PFSK-1 (cell line): ENCODE results near the gene RIN3.

ENCODE experiments used
- FOXP2 ChIP-seq: optimal IDR thresholded peaks from 2 replicates; pipeline ENCODE3; 2011; ENCODE audit warnings: borderline replicate concordance, control low read depth, inconsistent platforms; ENCODE audit not compliant: insufficient read depth; ENCODE audit errors: extremely low read length, extremely low read depth
- POLR2AphosphoS5 ChIP-seq: IDR thresholded peaks from 2 replicates; pipeline ENCODE4 v1.6.1; 2012; ENCODE audit warnings: low read depth, mild to moderate bottlenecking, control low read depth, low read length, moderate library complexity
- REST ChIP-seq, 2 experiments: IDR thresholded peaks; 2 replicates each; pipeline versions ENCODE4 v1.6.1 to v1.8.0; 2011 to 2012; ENCODE audit warnings: low read depth in 2 of 2, low read length in 2 of 2, control low read depth in 1 of 2, inconsistent platforms in 1 of 2, mild to moderate bottlenecking in 1 of 2, moderate library complexity in 1 of 2; ENCODE audit not compliant: insufficient read depth in 1 of 2
- SIN3A ChIP-seq: IDR thresholded peaks from 2 replicates; pipeline ENCODE4 v1.6.1; 2012; ENCODE audit warnings: mild to moderate bottlenecking, low read length, moderate library complexity, borderline replicate concordance; ENCODE audit not compliant: insufficient read depth
- TAF1 ChIP-seq: IDR thresholded peaks from 2 replicates; pipeline ENCODE4 v1.6.1; 2012; ENCODE audit warnings: low read length, control low read depth, borderline replicate concordance; ENCODE audit not compliant: insufficient read depth

RIN3 gene

GRCh38 chr14:92511453-92512238, 1.9 kb upstream of the RIN3 start:
- TF ChIP-seq FOXP2 (no peak), TAF1 (no peak), REST (IDR thresholded peaks at IDR 0.05; ENCODE audit: insufficient read depth in 1 of 2, low read depth in 2 of 2, low read length in 2 of 2) (no peak)

- no peak for TF ChIP-seq SIN3A
- TF ChIP-seq POLR2AphosphoS5: no peak
- no peak for TF ChIP-seq REST (IDR thresholded peaks at IDR 0.05; ENCODE audit: insufficient read depth in 1 of 2, low read depth in 2 of 2, low read length in 2 of 2)
- TF ChIP-seq FOXP2: no peak
- TF ChIP-seq TAF1: no peak
Observed at GRCh38 chr14:92512807-92513203, 776 bp upstream of the RIN3 start.

GRCh38 chr14:92513966-92514843, 624 bp downstream of the RIN3 start:
- TF ChIP-seq POLR2AphosphoS5 (no peak), FOXP2 (no peak), REST (IDR thresholded peaks at IDR 0.05; ENCODE audit: insufficient read depth in 1 of 2, low read depth in 2 of 2, low read length in 2 of 2) (no peak), SIN3A (no peak), TAF1 (no peak)

- TF ChIP-seq FOXP2 (no peak), REST (IDR thresholded peaks at IDR 0.05; ENCODE audit: insufficient read depth in 1 of 2, low read depth in 2 of 2, low read length in 2 of 2) (no peak), SIN3A (no peak), POLR2AphosphoS5 (no peak)
Observed at GRCh38 chr14:92514844-92515514, 1.4 kb downstream of the RIN3 start.
